Ishikawa (cell line): ENCODE data around the gene ABCD4.

Experiments used
- CEBPB ChIP-seq: IDR thresholded peaks from 2 replicates; pipeline ENCODE4 v1.6.1; 2012
- CREB1 ChIP-seq: IDR thresholded peaks from 2 replicates; pipeline ENCODE4 v1.6.1; 2012; ENCODE audit warnings: low read depth
- EGR1 ChIP-seq: IDR thresholded peaks from 2 replicates; pipeline ENCODE4 v1.6.1; 2012
- EP300 ChIP-seq: IDR thresholded peaks from 2 replicates; pipeline ENCODE4 v1.6.1; 2012; ENCODE audit warnings: borderline replicate concordance
- FOXM1 ChIP-seq: IDR thresholded peaks from 2 replicates; pipeline ENCODE4 v1.6.1; 2012; ENCODE audit warnings: low read depth, borderline replicate concordance
- NFIC ChIP-seq: IDR thresholded peaks from 2 replicates; pipeline ENCODE4 v1.6.1; 2012
- RAD21 ChIP-seq: IDR thresholded peaks from 2 replicates; pipeline ENCODE4 v1.6.1; 2012; ENCODE audit warnings: low read depth
- TAF1 ChIP-seq: IDR thresholded peaks from 2 replicates; pipeline ENCODE4 v1.6.1; 2012; ENCODE audit warnings: low read depth, mild to moderate bottlenecking
- TCF12 ChIP-seq: IDR thresholded peaks from 2 replicates; pipeline ENCODE4 v1.6.1; 2012; ENCODE audit warnings: low read depth
- TEAD4 ChIP-seq: IDR thresholded peaks from 2 replicates; pipeline ENCODE4 v1.6.1; 2012
- YY1 ChIP-seq: IDR thresholded peaks from 2 replicates; pipeline ENCODE4 v1.6.1; 2012; ENCODE audit warnings: low read depth
- ZBTB7A ChIP-seq: IDR thresholded peaks from 2 replicates; pipeline ENCODE4 v1.6.1; 2012; ENCODE audit warnings: low read depth
- TF ChIP-seq, protein P1 (sequence below): IDR thresholded peaks from 2 replicates; pipeline ENCODE4 v1.6.1; 2012
- TF ChIP-seq, protein P2 (sequence below): IDR thresholded peaks from 2 replicates; pipeline ENCODE4 v1.6.1; 2012
- TF ChIP-seq, protein P3 (sequence below): IDR thresholded peaks from 2 replicates; pipeline ENCODE4 v1.6.1; 2012; ENCODE audit warnings: low read depth, mild to moderate bottlenecking

ABCD4 gene

DNA sequence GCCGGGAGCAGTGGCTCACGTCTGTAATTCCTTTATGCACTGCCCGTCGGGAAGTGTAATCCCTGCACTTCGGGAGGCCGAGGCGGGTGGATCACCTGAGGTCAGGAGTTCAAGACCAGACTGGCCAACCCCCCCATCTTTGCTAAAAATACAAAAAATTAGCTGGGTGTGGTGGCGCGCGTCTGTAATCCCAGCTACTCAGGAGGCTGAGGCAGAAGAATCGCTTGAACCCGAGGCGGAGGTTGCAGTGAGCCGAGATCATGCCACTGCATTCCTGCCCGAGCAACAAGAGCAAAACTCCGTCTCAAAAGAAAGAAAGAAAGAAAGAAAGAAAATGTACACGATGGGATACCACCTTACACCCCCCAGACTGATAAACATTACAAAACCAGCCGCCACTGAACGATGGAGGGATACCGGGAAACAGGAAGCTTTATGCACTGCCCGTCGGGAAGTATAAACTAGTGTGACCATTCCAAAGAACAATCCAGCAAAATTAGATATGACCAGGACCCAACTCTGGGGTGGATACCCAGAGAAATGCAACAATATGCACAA lies 1.1 kb downstream of the ABCD4 start:
- TF ChIP-seq NFIC (no peak), RAD21 (no peak), EP300 (no peak), CEBPB (no peak)

DNA sequence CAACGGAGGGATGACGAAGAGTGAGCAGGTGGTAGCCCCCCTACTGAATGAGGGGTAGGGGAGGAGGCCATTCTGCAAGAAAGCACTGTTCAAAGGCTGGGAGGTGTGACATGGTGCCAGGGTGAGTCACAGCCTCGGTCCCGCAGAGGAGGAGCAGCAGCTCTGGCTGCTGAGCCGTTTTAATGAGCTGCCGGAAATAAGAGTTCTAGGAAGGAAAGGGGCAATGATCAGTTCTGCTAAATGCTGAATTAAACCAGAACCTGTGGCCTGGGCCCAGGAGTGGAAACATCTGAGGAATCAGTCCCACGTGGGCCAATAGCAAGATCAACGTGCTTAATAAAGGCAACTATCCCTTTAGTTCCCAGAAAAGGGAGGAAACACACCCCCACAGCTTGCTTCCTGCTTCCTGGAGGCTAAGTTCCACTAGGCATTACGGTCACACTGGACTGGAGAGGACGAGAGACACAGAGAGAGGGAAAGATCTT lies 3.6 kb downstream of the ABCD4 start:
- TF ChIP-seq ZBTB7A, result no peak

DNA sequence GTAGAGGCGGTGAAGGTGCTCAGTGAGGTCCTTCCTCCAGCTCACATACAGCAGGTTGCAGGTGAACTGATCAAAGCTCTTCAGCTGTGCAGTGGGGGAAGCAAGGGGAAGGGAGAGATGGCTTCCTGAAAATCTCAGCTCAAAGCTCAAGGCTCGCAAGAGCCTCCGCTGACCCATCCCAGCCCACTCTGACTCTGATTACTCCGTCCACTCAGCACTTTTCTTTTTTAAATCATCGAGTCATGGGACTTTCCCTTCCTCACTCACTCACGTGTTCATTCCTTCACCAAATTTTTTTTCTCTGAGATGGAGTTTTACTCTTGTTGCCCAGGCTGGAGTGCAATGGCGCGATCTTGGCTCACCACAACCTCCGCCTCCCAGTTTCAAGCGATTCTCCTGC lies 4.7 kb downstream of the ABCD4 start:
- no peak for TF ChIP-seq EGR1
- TF ChIP-seq NFIC, result no peak
- TF ChIP-seq TEAD4, result no peak
- no peak for TF ChIP-seq EP300
- no peak for TF ChIP-seq YY1

DNA sequence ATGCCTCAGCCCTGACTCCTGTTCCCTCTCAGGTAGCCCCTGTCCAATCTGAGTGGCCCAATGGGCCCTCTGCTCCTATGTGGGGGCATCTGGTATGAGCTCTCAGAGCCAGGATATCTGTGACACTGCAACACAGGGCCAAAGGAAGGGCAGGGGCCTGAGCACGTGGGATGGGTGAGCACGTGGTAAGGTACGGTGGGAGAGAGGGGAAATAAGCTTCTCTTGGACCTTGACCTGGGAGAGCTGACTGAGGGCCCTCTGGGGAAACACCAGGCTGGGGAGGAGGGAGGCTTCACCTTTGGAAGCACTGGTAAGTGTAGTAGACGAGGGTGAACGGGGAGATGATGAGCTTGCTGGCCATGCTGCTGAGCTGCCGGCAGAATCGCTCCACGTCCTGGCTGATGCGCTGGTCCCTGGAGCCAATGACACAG lies 6.7 kb downstream of the ABCD4 start:
- no peak for TF ChIP-seq YY1

DNA sequence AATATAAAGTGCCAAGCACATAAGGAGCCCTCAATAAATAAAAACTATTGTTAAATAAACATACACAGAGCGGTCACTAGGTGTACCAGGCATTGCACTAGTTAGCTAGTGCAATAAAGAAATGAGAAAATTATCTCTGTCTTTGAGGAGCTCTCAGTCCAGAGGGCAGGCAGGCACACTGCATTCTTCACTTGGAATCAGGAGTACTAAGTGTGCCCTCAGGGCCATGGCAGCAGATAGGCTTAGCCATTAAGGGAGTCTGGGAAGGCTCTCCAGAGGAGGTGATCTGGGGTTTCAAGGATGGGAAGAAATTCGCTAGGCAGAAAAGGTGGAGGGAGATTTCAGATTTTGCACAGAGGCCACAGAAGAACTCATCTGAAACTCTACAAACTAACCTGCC lies 9.1 kb downstream of the ABCD4 start:
- TF ChIP-seq YY1 (no peak), ZBTB7A (no peak), TCF12 (no peak), EGR1 (no peak), TAF1 (no peak), CEBPB (no peak), RAD21 (no peak), NFIC (no peak), TEAD4 (no peak), FOXM1 (no peak), EP300 (no peak), CREB1 (no peak)
- TF ChIP-seq, protein P1, sequence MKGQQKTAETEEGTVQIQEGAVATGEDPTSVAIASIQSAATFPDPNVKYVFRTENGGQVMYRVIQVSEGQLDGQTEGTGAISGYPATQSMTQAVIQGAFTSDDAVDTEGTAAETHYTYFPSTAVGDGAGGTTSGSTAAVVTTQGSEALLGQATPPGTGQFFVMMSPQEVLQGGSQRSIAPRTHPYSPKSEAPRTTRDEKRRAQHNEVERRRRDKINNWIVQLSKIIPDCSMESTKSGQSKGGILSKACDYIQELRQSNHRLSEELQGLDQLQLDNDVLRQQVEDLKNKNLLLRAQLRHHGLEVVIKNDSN, result no peak
- TF ChIP-seq, protein P2, sequence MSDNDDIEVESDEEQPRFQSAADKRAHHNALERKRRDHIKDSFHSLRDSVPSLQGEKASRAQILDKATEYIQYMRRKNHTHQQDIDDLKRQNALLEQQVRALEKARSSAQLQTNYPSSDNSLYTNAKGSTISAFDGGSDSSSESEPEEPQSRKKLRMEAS, result no peak
- TF ChIP-seq, protein P3, sequence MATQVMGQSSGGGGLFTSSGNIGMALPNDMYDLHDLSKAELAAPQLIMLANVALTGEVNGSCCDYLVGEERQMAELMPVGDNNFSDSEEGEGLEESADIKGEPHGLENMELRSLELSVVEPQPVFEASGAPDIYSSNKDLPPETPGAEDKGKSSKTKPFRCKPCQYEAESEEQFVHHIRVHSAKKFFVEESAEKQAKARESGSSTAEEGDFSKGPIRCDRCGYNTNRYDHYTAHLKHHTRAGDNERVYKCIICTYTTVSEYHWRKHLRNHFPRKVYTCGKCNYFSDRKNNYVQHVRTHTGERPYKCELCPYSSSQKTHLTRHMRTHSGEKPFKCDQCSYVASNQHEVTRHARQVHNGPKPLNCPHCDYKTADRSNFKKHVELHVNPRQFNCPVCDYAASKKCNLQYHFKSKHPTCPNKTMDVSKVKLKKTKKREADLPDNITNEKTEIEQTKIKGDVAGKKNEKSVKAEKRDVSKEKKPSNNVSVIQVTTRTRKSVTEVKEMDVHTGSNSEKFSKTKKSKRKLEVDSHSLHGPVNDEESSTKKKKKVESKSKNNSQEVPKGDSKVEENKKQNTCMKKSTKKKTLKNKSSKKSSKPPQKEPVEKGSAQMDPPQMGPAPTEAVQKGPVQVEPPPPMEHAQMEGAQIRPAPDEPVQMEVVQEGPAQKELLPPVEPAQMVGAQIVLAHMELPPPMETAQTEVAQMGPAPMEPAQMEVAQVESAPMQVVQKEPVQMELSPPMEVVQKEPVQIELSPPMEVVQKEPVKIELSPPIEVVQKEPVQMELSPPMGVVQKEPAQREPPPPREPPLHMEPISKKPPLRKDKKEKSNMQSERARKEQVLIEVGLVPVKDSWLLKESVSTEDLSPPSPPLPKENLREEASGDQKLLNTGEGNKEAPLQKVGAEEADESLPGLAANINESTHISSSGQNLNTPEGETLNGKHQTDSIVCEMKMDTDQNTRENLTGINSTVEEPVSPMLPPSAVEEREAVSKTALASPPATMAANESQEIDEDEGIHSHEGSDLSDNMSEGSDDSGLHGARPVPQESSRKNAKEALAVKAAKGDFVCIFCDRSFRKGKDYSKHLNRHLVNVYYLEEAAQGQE, result no peak

DNA sequence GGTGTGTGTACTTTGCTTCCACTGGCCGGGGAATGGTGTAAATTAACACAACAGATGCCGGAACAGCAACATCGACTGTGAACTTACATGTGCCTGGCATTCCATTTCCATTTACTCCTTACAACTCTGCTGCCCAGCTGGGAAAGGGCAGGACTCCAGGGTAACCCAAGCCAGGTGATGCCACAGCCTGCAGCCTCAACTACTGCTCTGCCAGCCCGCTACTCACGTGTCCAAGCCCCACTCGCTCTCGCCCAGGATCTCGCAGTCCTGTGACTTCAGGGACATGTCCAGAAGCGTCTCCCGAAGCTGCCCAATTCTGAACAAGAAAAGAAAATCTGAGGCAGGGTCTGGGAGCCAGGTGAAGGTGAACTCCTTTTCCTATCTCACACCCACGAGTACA lies 10.7 kb downstream of the ABCD4 start:
- TF ChIP-seq EP300 (no peak), TEAD4 (no peak), TCF12 (no peak), EGR1 (no peak), FOXM1 (no peak), YY1 (no peak), CREB1 (no peak), ZBTB7A (no peak), NFIC (no peak), CEBPB (no peak), TAF1 (no peak), RAD21 (no peak)
- TF ChIP-seq, protein P1, result no peak
- TF ChIP-seq, protein P3, result no peak

DNA sequence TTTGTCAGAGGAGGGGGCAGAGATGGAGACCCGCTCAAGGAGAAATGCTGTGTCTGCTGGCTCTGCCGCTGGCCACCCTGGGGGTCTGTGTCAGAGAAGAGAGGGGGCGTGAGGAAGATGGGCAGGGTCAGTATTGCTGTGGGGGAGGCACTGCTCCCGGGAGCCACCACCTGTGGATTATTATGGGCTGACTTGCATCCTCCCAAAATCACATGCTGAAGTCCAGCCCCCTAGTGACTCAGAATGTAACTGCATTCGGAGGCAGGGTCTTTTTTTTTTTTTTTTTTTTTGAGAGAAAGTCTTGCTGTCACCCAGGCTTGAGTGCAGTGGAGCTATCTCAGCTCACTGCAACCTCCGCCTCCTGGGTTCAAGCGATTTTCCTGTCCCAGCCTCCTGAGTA lies 12.3 kb downstream of the ABCD4 start:
- TF ChIP-seq, protein P1, result no peak
- TF ChIP-seq TCF12 (no peak), TAF1 (no peak), TEAD4 (no peak), NFIC (no peak), EP300 (no peak), RAD21 (no peak), FOXM1 (no peak), CREB1 (no peak)
